HepG2 (cell line): ENCODE results near the gene CELSR2. TPM values are rescaled to one million over a fixed set of nuclear protein-coding genes. Genes with fewer than 3 reads are reported as not detected.
A peak's percentile ranks its signal among the peaks of the same experiment; 100 is the strongest.

ENCODE experiments used
- CERS6 ChIP-seq: sonication (generic); formaldehyde crosslinking; IDR thresholded peaks from 2 replicates; pipeline ENCODE4 v1.5.0; 2020; ENCODE audit warnings: missing genetic modification reagents
- CHCHD3 ChIP-seq: sonication (generic); formaldehyde crosslinking; IDR thresholded peaks from 2 replicates; pipeline ENCODE4 v1.8.0; 2022; ENCODE audit warnings: mild to moderate bottlenecking, missing genetic modification reagents, moderate library complexity
- EHMT2 ChIP-seq: fragments of 200-600 bp; sonication (generic); IDR thresholded peaks from 2 replicates; pipeline ENCODE4 v1.7.0; 2017; ENCODE audit warnings: antibody characterized with exemption, low read depth, low read length, borderline replicate concordance
- EZH2 ChIP-seq: conservative IDR thresholded peaks from 2 replicates; pipeline ENCODE4 v1.6.1; 2012; ENCODE audit warnings: mild to moderate bottlenecking, low read depth, low read length, moderate library complexity
- FOXJ3 ChIP-seq: sonication (generic); formaldehyde crosslinking; IDR thresholded peaks from 2 replicates; pipeline ENCODE4 v1.4.0; 2020; ENCODE audit warnings: missing genetic modification reagents, mild to moderate bottlenecking, borderline replicate concordance
- HMG20A ChIP-seq: IDR thresholded peaks from 2 replicates; pipeline ENCODE4 v1.6.1; 2016; ENCODE audit warnings: borderline replicate concordance
- LBX2 ChIP-seq: sonication (generic); formaldehyde crosslinking; IDR thresholded peaks from 2 replicates; pipeline ENCODE4 v1.5.0; 2020; ENCODE audit warnings: missing genetic modification reagents, mild to moderate bottlenecking, borderline replicate concordance
- NCOR1 ChIP-seq: fragments of 200-600 bp; sonication (generic); IDR thresholded peaks from 2 replicates; pipeline ENCODE4 v1.7.0; 2017; ENCODE audit warnings: antibody characterized with exemption, low read length, borderline replicate concordance
- POLR2G ChIP-seq: fragments of 200-400 bp; formaldehyde crosslinking; IDR thresholded peaks from 2 replicates; pipeline ENCODE4 v1.6.1; 2018; ENCODE audit warnings: mild to moderate bottlenecking, low read depth, low read length, moderate library complexity
- STAG1 ChIP-seq: sonication (generic); formaldehyde crosslinking; IDR thresholded peaks from 2 replicates; pipeline ENCODE4 v1.4.0; 2020; ENCODE audit warnings: missing genetic modification reagents
- THAP7 ChIP-seq: sonication (generic); formaldehyde crosslinking; IDR thresholded peaks from 2 replicates; pipeline ENCODE4 v1.8.1; 2023; ENCODE audit warnings: mild to moderate bottlenecking, missing genetic modification reagents
- ZBTB33 ChIP-seq: sonication (generic); formaldehyde crosslinking; IDR thresholded peaks from 2 replicates; pipeline ENCODE4 v1.4.0; 2020; ENCODE audit warnings: missing genetic modification reagents
- ZFP36L1 ChIP-seq: sonication (generic); formaldehyde crosslinking; IDR thresholded peaks from 2 replicates; pipeline ENCODE4 v1.8.0; 2022; ENCODE audit warnings: mild to moderate bottlenecking, missing genetic modification reagents, moderate library complexity
- ZFP82 ChIP-seq: sonication (generic); formaldehyde crosslinking; IDR thresholded peaks from 2 replicates; pipeline ENCODE4 v1.5.1; 2020; ENCODE audit warnings: mild to moderate bottlenecking, missing genetic modification reagents, borderline replicate concordance
- ZNF3 ChIP-seq: IDR thresholded peaks from 2 replicates; pipeline ENCODE4 v1.7.0; 2017; ENCODE audit warnings: inconsistent platforms
- ZNF329 ChIP-seq: sonication (generic); formaldehyde crosslinking; IDR thresholded peaks from 2 replicates; pipeline ENCODE4 v1.9.0; 2021; ENCODE audit warnings: low read depth, mild to moderate bottlenecking, missing genetic modification reagents
- ZNF547 ChIP-seq: sonication (generic); formaldehyde crosslinking; IDR thresholded peaks from 2 replicates; pipeline ENCODE4 v1.5.1; 2020; ENCODE audit warnings: mild to moderate bottlenecking, missing genetic modification reagents
- ZNF660 ChIP-seq: sonication (generic); formaldehyde crosslinking; IDR thresholded peaks from 2 replicates; pipeline ENCODE4 v1.5.1; 2020; ENCODE audit warnings: mild to moderate bottlenecking, low read depth, missing genetic modification reagents, borderline replicate concordance
- ZSCAN29 ChIP-seq: sonication (generic); formaldehyde crosslinking; conservative IDR thresholded peaks from 2 replicates; pipeline ENCODE4 v1.4.0; 2020; ENCODE audit warnings: mild to moderate bottlenecking, missing genetic modification reagents
- polyA plus RNA-seq, 8 experiments: library from polyadenylated mRNA; depleted of rRNA in 3 of 8; stranded (reverse) in 7 of 8; unstranded in 1 of 8; fragments of >200 nt; fragmentation: Illumina TruSeq in 4 of 8; extraction: Trizol in 4 of 8; gene quantifications; 2 replicates each; pipeline versions ENCODE4 v1.2.1 to v1.2.3, GENCODE V29; 2011 to 2016; ENCODE audit warnings: low read depth in 4 of 8, missing spikeins in 1 of 8, mixed read lengths in 1 of 8; ENCODE audit not compliant: insufficient read depth in 1 of 8
- total RNA-seq, 5 experiments: library from RNA; depleted of rRNA; stranded (reverse); fragments of >200 nt; fragmentation: Illumina TruSeq; extraction: Trizol; gene quantifications; 2 replicates each; pipeline ENCODE4 v1.2.3, GENCODE V29; 2016; ENCODE audit warnings: low read depth in 1 of 5
- TF ChIP-seq, protein P1 (sequence below): sonication (generic); formaldehyde crosslinking; conservative IDR thresholded peaks from 2 replicates; pipeline ENCODE4 v1.4.0; 2020; ENCODE audit warnings: missing genetic modification reagents
- TF ChIP-seq, protein P2 (sequence below): sonication (generic); formaldehyde crosslinking; IDR thresholded peaks from 2 replicates; pipeline ENCODE4 v1.9.0; 2021; ENCODE audit warnings: missing genetic modification reagents, borderline replicate concordance

The CELSR2 gene
- total and polyA plus RNA-seq, 2 of the 13 experiments (the other 11 are each of a cell fraction or from before 2014, with no cell fraction given) = 4.0 to 6.6 TPM

DNA sequence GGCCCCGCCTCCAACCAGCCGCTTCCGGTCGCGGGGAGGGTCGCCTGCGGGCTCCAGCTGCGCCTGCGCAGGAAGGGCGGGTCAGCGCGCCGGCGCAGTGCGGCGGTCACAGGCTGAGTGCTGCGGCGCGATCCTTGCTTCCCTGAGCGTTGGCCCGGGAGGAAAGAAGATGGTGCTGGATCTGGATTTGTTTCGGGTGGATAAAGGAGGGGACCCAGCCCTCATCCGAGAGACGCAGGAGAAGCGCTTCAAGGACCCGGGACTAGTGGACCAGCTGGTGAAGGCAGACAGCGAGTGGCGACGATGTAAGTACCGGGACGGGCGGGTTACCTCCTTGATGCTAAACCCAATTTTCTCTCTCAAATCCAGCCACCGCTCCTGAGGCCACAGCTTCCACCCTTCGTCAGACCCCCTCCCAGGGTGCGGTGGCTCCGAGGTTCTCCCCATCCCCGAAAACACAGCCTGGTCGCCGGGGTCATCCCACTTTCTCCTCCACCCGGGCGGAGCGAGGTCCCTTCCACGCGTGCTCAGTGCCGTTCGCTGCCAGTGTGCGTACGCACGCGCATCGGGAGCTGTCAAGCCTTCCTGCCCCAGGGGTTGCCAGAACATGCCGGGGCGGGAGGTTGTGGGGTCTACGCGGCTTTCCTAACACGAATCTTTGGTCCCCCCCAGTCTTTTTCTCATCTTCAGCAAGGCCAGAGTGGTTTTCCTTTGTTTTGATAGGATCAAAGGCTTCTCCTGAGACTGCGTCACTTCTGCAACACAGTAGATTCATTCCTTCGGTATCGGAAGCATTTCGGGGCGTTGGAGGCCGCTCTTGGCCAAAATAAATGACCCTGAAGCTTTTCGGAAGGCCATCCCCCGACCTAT lies 35.3 kb upstream of the CELSR2 start, which contains the start of gene SARS1 (continued):
- TF ChIP-seq ZBTB33 (no peak), POLR2G (peak; percentile 86), CHCHD3 (CRISPR knock-in tag) (no peak), ZNF329 (CRISPR knock-in tag) (no peak), ZSCAN29 (CRISPR knock-in tag) (peak; percentile 97), ZFP82 (no peak), HMG20A (CRISPR knock-in tag) (no peak), EHMT2 (no peak), ZNF547 (CRISPR knock-in tag) (no peak; the same call in 1 of the 2 replicates), THAP7 (CRISPR knock-in tag) (no peak), NCOR1 (no peak), EZH2 (no peak), FOXJ3 (CRISPR knock-in tag) (no peak), ZNF3 (CRISPR knock-in tag) (no peak), ZFP36L1 (CRISPR knock-in tag) (0 out of 2 replicates have a peak, but pooled peaks have one; percentile 37), ZNF660 (CRISPR knock-in tag) (no peak), LBX2 (CRISPR knock-in tag) (no peak), STAG1 (CRISPR knock-in tag) (no peak), CERS6 (CRISPR knock-in tag) (no peak)
- TF ChIP-seq, protein P1, sequence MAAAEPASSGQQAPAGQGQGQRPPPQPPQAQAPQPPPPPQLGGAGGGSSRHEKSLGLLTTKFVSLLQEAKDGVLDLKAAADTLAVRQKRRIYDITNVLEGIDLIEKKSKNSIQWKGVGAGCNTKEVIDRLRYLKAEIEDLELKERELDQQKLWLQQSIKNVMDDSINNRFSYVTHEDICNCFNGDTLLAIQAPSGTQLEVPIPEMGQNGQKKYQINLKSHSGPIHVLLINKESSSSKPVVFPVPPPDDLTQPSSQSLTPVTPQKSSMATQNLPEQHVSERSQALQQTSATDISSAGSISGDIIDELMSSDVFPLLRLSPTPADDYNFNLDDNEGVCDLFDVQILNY (CRISPR knock-in tag) = no peak
- TF ChIP-seq, protein P2, sequence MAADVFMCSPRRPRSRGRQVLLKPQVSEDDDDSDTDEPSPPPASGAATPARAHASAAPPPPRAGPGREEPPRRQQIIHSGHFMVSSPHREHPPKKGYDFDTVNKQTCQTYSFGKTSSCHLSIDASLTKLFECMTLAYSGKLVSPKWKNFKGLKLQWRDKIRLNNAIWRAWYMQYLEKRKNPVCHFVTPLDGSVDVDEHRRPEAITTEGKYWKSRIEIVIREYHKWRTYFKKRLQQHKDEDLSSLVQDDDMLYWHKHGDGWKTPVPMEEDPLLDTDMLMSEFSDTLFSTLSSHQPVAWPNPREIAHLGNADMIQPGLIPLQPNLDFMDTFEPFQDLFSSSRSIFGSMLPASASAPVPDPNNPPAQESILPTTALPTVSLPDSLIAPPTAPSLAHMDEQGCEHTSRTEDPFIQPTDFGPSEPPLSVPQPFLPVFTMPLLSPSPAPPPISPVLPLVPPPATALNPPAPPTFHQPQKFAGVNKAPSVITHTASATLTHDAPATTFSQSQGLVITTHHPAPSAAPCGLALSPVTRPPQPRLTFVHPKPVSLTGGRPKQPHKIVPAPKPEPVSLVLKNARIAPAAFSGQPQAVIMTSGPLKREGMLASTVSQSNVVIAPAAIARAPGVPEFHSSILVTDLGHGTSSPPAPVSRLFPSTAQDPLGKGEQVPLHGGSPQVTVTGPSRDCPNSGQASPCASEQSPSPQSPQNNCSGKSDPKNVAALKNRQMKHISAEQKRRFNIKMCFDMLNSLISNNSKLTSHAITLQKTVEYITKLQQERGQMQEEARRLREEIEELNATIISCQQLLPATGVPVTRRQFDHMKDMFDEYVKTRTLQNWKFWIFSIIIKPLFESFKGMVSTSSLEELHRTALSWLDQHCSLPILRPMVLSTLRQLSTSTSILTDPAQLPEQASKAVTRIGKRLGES = no peak
